RWPE2 (cell line): ENCODE measurements around the gene PLSCR5.

ENCODE experiments used
- ATAC-seq: fragments of 200-7000 bp; cut with Tn5 transposase; 3 replicates; pipeline ENCODE4 v1.9.1; 2021; ENCODE audit warnings: low read depth
- DNase-seq: peaks from one replicate; pipeline ENCODE4 v3.0.0-alpha.2; 2020; ENCODE audit warnings: low spot score
- H3K27ac ChIP-seq: fragments of 450-650 bp; 2 replicates; pipeline ENCODE4 v1.5.1; 2017; ENCODE audit warnings: mild to moderate bottlenecking; ENCODE audit not compliant: poor library complexity, severe bottlenecking
- H3K27me3 ChIP-seq: fragments of 250-450 bp; sonication (Bioruptor Pico); 2 replicates; pipeline ENCODE4 v1.5.1; 2021; ENCODE audit warnings: mild to moderate bottlenecking, moderate library complexity; ENCODE audit not compliant: insufficient read depth, poor library complexity, severe bottlenecking
- H3K36me3 ChIP-seq: fragments of 250-450 bp; sonication (Bioruptor Pico); 2 replicates; pipeline ENCODE4 v1.5.1; 2020; ENCODE audit warnings: low read depth, mild to moderate bottlenecking, moderate library complexity
- H3K4me1 ChIP-seq: fragments of 250-450 bp; sonication (Bioruptor Pico); 2 replicates; pipeline ENCODE4 v1.5.1; 2021; ENCODE audit warnings: mild to moderate bottlenecking, moderate library complexity; ENCODE audit not compliant: insufficient read depth, poor library complexity, severe bottlenecking
- H3K4me3 ChIP-seq: fragments of 250-450 bp; sonication (Bioruptor Pico); 2 replicates; pipeline ENCODE4 v1.5.1; 2021; ENCODE audit warnings: mild to moderate bottlenecking, moderate library complexity; ENCODE audit not compliant: severe bottlenecking
- H3K9me3 ChIP-seq: fragments of 250-450 bp; sonication (Bioruptor Pico); 2 replicates; pipeline ENCODE4 v1.5.1; 2021; ENCODE audit warnings: mild to moderate bottlenecking, moderate library complexity; ENCODE audit not compliant: severe bottlenecking
- CTCF ChIP-seq: fragments of 450-650 bp; IDR thresholded peaks from one replicate; pipeline ENCODE4 v1.5.1; 2017; ENCODE audit warnings: mild to moderate bottlenecking, moderate library complexity; ENCODE audit not compliant: poor library complexity, severe bottlenecking

Gene PLSCR5

GRCh38 chr3:146621723-146622122 is 16.6 kb upstream of the PLSCR5 start:
- H3K27me3 ChIP-seq: no peaks in the 10 kb centered on the region
- H3K27ac ChIP-seq: no peak overlapping the region
- H3K4me3 ChIP-seq: no peak overlapping the region
- H3K4me1 ChIP-seq: no peaks in the 10 kb centered on the region
- H3K9me3 ChIP-seq: no peaks in the 10 kb centered on the region
- H3K36me3 ChIP-seq: no peaks in the 10 kb centered on the region
- ATAC-seq (no peak), DNase-seq (no peak)
- no peak for TF ChIP-seq CTCF

GRCh38 chr3:146612015-146612414 is 6.9 kb upstream of the PLSCR5 start:
- no peaks in the 10 kb centered on the region for H3K4me1 ChIP-seq
- DNase-seq: no peak
- TF ChIP-seq CTCF: no peak
- no peaks in the 10 kb centered on the region for H3K27me3 ChIP-seq
- no peak for ATAC-seq
- no peak overlapping the region for H3K4me3 ChIP-seq
- no peak overlapping the region for H3K27ac ChIP-seq
- H3K36me3 ChIP-seq: no peaks in the 10 kb centered on the region
- H3K9me3 ChIP-seq: no peaks in the 10 kb centered on the region

GRCh38 chr3:146611096-146611495 is 6.0 kb upstream of the PLSCR5 start:
- Histone ChIP-seq H3K4me3 (no peak overlapping the region), H3K27ac (no peak overlapping the region), H3K36me3 (no peaks in the 10 kb centered on the region), H3K9me3 (no peaks in the 10 kb centered on the region), H3K27me3 (no peaks in the 10 kb centered on the region), H3K4me1 (no peaks in the 10 kb centered on the region)
- no peak for TF ChIP-seq CTCF
- DNase-seq: no peak
- ATAC-seq: no peak

GRCh38 chr3:146598535-146598934 is 6.6 kb downstream of the PLSCR5 start:
- no peak overlapping the region for H3K27ac ChIP-seq
- H3K36me3 ChIP-seq: no peaks in the 10 kb centered on the region
- no peaks in the 10 kb centered on the region for H3K4me1 ChIP-seq
- DNase-seq (no peak), ATAC-seq (no peak)
- TF ChIP-seq CTCF: no peak
- H3K4me3 ChIP-seq: no peak overlapping the region
- H3K27me3 ChIP-seq: no peaks in the 10 kb centered on the region
- no peaks in the 10 kb centered on the region for H3K9me3 ChIP-seq

GRCh38 chr3:146594843-146595482 is 10.2 kb downstream of the PLSCR5 start:
- DNase-seq (no peak), ATAC-seq (0 out of 3 replicates have a peak, but pooled peaks have one; percentile 45)
- no peak overlapping the region for H3K27ac ChIP-seq
- H3K4me1 ChIP-seq: no peaks in the 10 kb centered on the region
- peak; percentile 82 for TF ChIP-seq CTCF
- H3K9me3 ChIP-seq: no peaks in the 10 kb centered on the region
- no peaks in the 10 kb centered on the region for H3K27me3 ChIP-seq
- no peak overlapping the region for H3K4me3 ChIP-seq
- H3K36me3 ChIP-seq: no peaks in the 10 kb centered on the region
